ENCODE results near the gene RINT1.

- TF ChIP-seq CTCF (IDR thresholded peaks at IDR 0.05; ENCODE audit: poor library complexity): no peak
- no peak for TF ChIP-seq EZH2 (IDR thresholded peaks at IDR 0.05; ENCODE audit: borderline replicate concordance)
- TF ChIP-seq EZH2phosphoT487 (IDR thresholded peaks at IDR 0.05; ENCODE audit: low read depth, severe bottlenecking, unreplicated experiment): no peak
Measured at GRCh38 chr7:105519353-105519752, 12.6 kb upstream of the RINT1 start.
